Neutrophil (primary cell): ENCODE data around the gene ZDHHC14.
"Not testable (repeated sequence)": the region's sequence is repeated elsewhere in the genome, so short reads cannot be mapped to it uniquely, and the experiment has no call there.

Experiments used
- H3K27ac ChIP-seq: fragments of 200-600 bp; sonication (generic); 2 replicates; pipeline ENCODE4 v1.5.1; 2016; ENCODE audit warnings: mild to moderate bottlenecking, moderate library complexity
- H3K27me3 ChIP-seq: fragments of 200-600 bp; sonication (generic); 2 replicates; pipeline ENCODE4 v1.6.0; 2016; ENCODE audit warnings: mild to moderate bottlenecking
- H3K36me3 ChIP-seq: fragments of 200-600 bp; sonication (generic); 2 replicates; pipeline ENCODE4 v1.5.1; 2017
- H3K4me1 ChIP-seq, 2 experiments: fragments of 200-600 bp in 1 of 2; sonication (generic) in 1 of 2; 1 replicate in 1 of 2; 2 replicates in 1 of 2; pipeline versions ENCODE4 v1.5.1 to v1.6.1; 2013 to 2016; ENCODE audit warnings: low read depth in 1 of 2, low read length in 1 of 2, mild to moderate bottlenecking in 1 of 2, moderate library complexity in 1 of 2; ENCODE audit not compliant: control insufficient read depth in 1 of 2, insufficient read depth in 1 of 2
- H3K4me3 ChIP-seq, 2 experiments: fragments of 200-600 bp in 1 of 2; sonication (generic) in 1 of 2; 1 replicate in 1 of 2; 2 replicates in 1 of 2; pipeline ENCODE4 v1.5.1; 2013 to 2016; ENCODE audit warnings: low read depth in 1 of 2, low read length in 1 of 2, mild to moderate bottlenecking in 1 of 2, moderate library complexity in 1 of 2
- H3K9me3 ChIP-seq: fragments of 200-600 bp; sonication (generic); 2 replicates; pipeline ENCODE4 v1.5.1; 2016
- TF ChIP-seq, protein P1 (sequence below): fragments of 200-600 bp; sonication (generic); IDR thresholded peaks from 2 replicates; pipeline ENCODE4 v1.5.1; 2016; ENCODE audit warnings: antibody characterized with exemption

ZDHHC14 gene

DNA sequence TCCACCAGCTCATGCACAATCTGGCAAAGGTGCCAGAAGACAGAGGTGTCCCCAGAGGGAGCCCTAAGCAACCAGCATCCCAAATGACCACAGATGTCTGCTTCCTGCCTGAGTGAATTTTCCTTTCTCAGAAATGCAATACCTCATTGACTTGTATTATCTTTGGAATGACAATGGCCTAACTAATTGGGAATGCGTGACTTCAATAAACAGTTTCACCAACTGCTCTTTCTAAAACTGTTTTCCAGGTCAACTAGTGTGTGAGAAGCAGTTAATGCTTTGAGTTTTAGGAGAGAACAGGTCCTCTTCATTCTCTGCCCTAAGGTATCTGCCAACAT, 333.1 kb downstream of the ZDHHC14 start:
- no peak overlapping the region for H3K27ac ChIP-seq
- no peaks in the 10 kb centered on the region for H3K36me3 ChIP-seq
- TF ChIP-seq, protein P1, sequence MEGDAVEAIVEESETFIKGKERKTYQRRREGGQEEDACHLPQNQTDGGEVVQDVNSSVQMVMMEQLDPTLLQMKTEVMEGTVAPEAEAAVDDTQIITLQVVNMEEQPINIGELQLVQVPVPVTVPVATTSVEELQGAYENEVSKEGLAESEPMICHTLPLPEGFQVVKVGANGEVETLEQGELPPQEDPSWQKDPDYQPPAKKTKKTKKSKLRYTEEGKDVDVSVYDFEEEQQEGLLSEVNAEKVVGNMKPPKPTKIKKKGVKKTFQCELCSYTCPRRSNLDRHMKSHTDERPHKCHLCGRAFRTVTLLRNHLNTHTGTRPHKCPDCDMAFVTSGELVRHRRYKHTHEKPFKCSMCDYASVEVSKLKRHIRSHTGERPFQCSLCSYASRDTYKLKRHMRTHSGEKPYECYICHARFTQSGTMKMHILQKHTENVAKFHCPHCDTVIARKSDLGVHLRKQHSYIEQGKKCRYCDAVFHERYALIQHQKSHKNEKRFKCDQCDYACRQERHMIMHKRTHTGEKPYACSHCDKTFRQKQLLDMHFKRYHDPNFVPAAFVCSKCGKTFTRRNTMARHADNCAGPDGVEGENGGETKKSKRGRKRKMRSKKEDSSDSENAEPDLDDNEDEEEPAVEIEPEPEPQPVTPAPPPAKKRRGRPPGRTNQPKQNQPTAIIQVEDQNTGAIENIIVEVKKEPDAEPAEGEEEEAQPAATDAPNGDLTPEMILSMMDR: no peak
- H3K9me3 ChIP-seq: no peaks in the 10 kb centered on the region
- H3K4me3 ChIP-seq: no peak overlapping the region
- H3K4me1 ChIP-seq: peaks cover 16 to 24% of the 10 kb centered on the region in 2 experiments
- no peaks in the 10 kb centered on the region for H3K27me3 ChIP-seq

DNA sequence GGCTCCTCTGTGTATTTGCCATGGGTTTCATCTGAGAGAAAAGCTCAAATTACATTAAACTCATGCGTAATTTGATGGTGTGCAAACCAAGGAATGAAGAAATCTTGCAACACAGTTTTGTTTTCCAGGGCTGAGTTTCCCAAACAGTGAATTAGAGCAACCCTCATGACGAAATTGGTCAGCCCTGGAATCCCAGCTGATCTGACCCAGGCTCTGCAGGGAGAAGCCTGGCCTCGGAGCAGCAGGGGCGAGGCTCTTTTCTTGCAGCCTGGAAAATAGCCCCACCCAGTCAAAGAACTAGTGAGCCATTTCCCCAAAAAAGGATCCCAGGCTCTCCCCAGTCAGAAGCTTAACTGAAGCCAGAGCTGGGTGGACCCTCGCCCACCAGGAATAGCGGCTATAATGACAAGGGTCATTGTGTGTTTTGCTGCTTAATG, 334.8 kb downstream of the ZDHHC14 start:
- Histone ChIP-seq H3K27me3 (no peaks in the 10 kb centered on the region), H3K27ac (no peak overlapping the region), H3K4me3 (no peak overlapping the region), H3K4me1 (peaks cover 16 to 24% of the 10 kb centered on the region in 2 experiments), H3K9me3 (no peaks in the 10 kb centered on the region), H3K36me3 (no peaks in the 10 kb centered on the region)
- TF ChIP-seq, protein P1: no peak

GRCh38 chr6:157716251-157716995, 335.4 kb downstream of the ZDHHC14 start:
- no peak overlapping the region for H3K4me3 ChIP-seq
- H3K27me3 ChIP-seq: no peaks in the 10 kb centered on the region
- no peaks in the 10 kb centered on the region for H3K36me3 ChIP-seq
- H3K4me1 ChIP-seq: peaks cover 17 to 27% of the 10 kb centered on the region in 2 experiments
- H3K27ac ChIP-seq: no peak overlapping the region
- TF ChIP-seq, protein P1: no peak
- no peaks in the 10 kb centered on the region for H3K9me3 ChIP-seq

- Histone ChIP-seq H3K9me3 (no peaks in the 10 kb centered on the region), H3K4me3 (no peak overlapping the region), H3K27ac (no peak overlapping the region), H3K36me3 (no peaks in the 10 kb centered on the region), H3K4me1 (peaks cover 26 to 36% of the 10 kb centered on the region in 2 experiments), H3K27me3 (no peaks in the 10 kb centered on the region)
- TF ChIP-seq, protein P1: no peak
These were observed 336.4 kb downstream of the ZDHHC14 start for GRCh38 chr6:157717340-157717748.

DNA sequence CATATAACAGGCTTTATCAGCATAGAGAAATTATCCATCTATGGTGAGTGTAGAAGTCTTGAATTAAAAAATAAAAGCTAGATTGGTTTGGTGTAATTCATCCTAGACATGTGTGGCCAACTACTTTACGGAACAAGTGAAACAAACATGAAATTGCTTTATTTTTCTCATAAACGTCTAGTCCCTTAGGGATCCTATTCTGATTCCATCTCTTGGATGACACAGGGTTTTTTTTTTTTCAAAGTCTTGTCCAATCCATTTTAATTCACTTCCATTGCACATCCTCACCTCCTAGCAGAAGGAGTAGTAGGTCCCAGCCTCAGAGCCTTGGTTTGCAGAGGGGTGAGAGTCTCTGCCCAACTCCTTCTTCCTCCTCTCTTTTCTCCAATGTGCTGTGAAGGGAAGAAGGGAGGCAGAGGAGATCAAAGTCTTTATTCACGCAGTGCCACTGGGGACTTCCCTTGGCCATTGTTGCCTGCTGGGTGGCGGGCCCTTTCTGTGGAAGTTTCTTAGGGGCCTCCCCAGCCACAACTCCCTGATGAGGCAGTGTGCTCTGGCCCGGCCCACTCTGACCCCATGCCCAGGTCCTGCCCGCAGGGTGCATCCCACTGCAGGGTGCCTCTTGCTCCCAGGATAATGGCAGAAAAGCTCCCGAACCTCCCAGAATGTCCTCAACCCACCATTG, 337.7 kb downstream of the ZDHHC14 start:
- Histone ChIP-seq H3K9me3 (no peaks in the 10 kb centered on the region), H3K27ac (no peak overlapping the region), H3K4me3 (no peak overlapping the region), H3K27me3 (no peaks in the 10 kb centered on the region), H3K4me1 (peaks cover 27 to 43% of the 10 kb centered on the region in 2 experiments), H3K36me3 (no peaks in the 10 kb centered on the region)
- TF ChIP-seq, protein P1: no peak

DNA sequence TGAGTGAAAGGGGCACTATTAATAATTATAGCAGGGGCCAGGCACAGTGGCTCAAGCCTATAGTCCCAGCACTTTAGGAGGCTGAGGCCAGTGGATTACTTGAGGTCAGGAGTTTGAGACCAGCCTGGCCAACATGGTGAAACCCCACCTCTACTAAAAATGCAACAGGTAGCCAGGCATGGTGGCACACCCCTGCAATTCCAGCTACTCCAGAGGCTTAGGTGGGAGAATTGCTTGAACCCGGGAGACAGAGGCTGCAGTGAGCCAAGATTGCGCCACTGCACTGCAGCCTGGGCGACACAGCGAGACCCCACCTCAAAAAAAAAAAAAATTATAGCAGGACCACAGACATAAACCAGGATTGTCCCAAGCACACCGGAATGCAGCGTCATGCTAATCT, 340.0 kb downstream of the ZDHHC14 start:
- H3K9me3 ChIP-seq, H3K27ac ChIP-seq, H3K27me3 ChIP-seq, H3K36me3 ChIP-seq, H3K4me3 ChIP-seq: not testable (repeated sequence)
- peaks cover 17 to 26% of the 10 kb centered on the region in 2 experiments for H3K4me1 ChIP-seq
